Activated T-cell treated with anti-CD3 and anti-CD28 coated beads, Interleukin-2, amount 50 U/mL, for 72 hours (primary cell): ENCODE measurements around the gene SDK1. TPM values are rescaled to one million over a fixed set of nuclear protein-coding genes. Genes with fewer than 3 reads are reported as not detected.

ENCODE experiments used
- ATAC-seq, 2 donors: fragments of 150-1000 bp; cut with Tn5 transposase; replicated peaks in 1 of 2; 2 replicates each; pipeline ENCODE4 v1.10.0; 2021; ENCODE audit warnings: moderate library complexity in 2 of 2, mild to moderate bottlenecking in 1 of 2
- DNase-seq, 2 donors: peaks; one replicate each; pipeline ENCODE4 v3.0.0; 2021 to 2022; ENCODE audit warnings: mixed read lengths in 1 of 2
- H3K27ac Mint-ChIP-seq: one replicate; pipeline ENCODE4 v1.8.0; 2022; ENCODE audit warnings: mild to moderate bottlenecking, moderate library complexity, mixed read lengths
- H3K27me3 Mint-ChIP-seq: one replicate; pipeline ENCODE4 v1.8.0; 2022; ENCODE audit warnings: low read depth, mixed read lengths
- H3K36me3 Mint-ChIP-seq, 2 donors: one replicate each; pipeline ENCODE4 v1.8.0; 2022; ENCODE audit warnings: mixed read lengths in 2 of 2, mild to moderate bottlenecking in 1 of 2; ENCODE audit not compliant: insufficient read depth in 2 of 2
- H3K4me1 Mint-ChIP-seq: one replicate; pipeline ENCODE4 v1.8.0; 2022; ENCODE audit warnings: low read depth, mixed read lengths
- H3K4me3 Mint-ChIP-seq, 2 donors: one replicate each; pipeline ENCODE4 v1.8.0; 2022; ENCODE audit warnings: mild to moderate bottlenecking in 2 of 2, mixed read lengths in 2 of 2, moderate library complexity in 2 of 2
- H3K9me3 Mint-ChIP-seq, 2 donors: one replicate each; pipeline ENCODE4 v1.8.0; 2022; ENCODE audit warnings: mixed read lengths in 2 of 2
- total RNA-seq, 2 donors: library from RNA; stranded (reverse); gene quantifications; one replicate each; pipeline ENCODE4 v1.2.3, GENCODE V29; 2022

SDK1 gene
- total RNA-seq, 2 donors from 2014 or later = 6.1 to 6.3 TPM

- no peaks in the 10 kb centered on the region for H3K36me3 Mint-ChIP-seq
- H3K4me3 Mint-ChIP-seq = no peak overlapping the region
- H3K4me1 Mint-ChIP-seq = peaks cover 7% of the 10 kb centered on the region
- H3K27me3 Mint-ChIP-seq = no peaks in the 10 kb centered on the region
- H3K27ac Mint-ChIP-seq = no peak overlapping the region
- no peaks in the 10 kb centered on the region for H3K9me3 Mint-ChIP-seq
- no peak for ATAC-seq
- DNase-seq = no peak
Measured at GRCh38 chr7:4068286-4068685, 767.2 kb downstream of the SDK1 start.

- Mint-ChIP-seq H3K36me3 (no peaks in the 10 kb centered on the region), H3K4me3 (no peak overlapping the region), H3K27me3 (no peaks in the 10 kb centered on the region), H3K9me3 (no peaks in the 10 kb centered on the region), H3K27ac (no peak overlapping the region), H3K4me1 (peaks cover 7% of the 10 kb centered on the region)
- ATAC-seq (no peak), DNase-seq (no peak)
Measured at GRCh38 chr7:4069268-4070095, 768.4 kb downstream of the SDK1 start.

GRCh38 chr7:4070214-4070613 lies 769.2 kb downstream of the SDK1 start:
- Mint-ChIP-seq H3K4me3 (no peak overlapping the region), H3K27me3 (no peaks in the 10 kb centered on the region), H3K4me1 (peaks cover under 1% of the 10 kb centered on the region), H3K9me3 (no peaks in the 10 kb centered on the region), H3K27ac (no peak overlapping the region), H3K36me3 (no peaks in the 10 kb centered on the region)
- DNase-seq (no peak), ATAC-seq (no peak)

GRCh38 chr7:4071370-4072058 lies 770.5 kb downstream of the SDK1 start:
- H3K27me3 Mint-ChIP-seq = no peaks in the 10 kb centered on the region
- DNase-seq (no peak), ATAC-seq (no peak)
- no peak overlapping the region for H3K27ac Mint-ChIP-seq
- no peaks in the 10 kb centered on the region for H3K9me3 Mint-ChIP-seq
- no peaks in the 10 kb centered on the region for H3K36me3 Mint-ChIP-seq
- H3K4me3 Mint-ChIP-seq = no peak overlapping the region
- no peaks in the 10 kb centered on the region for H3K4me1 Mint-ChIP-seq

GRCh38 chr7:4072161-4072925 lies 771.3 kb downstream of the SDK1 start:
- H3K27ac Mint-ChIP-seq = no peak overlapping the region
- no peaks in the 10 kb centered on the region for H3K27me3 Mint-ChIP-seq
- no peak overlapping the region for H3K4me3 Mint-ChIP-seq
- H3K9me3 Mint-ChIP-seq = peaks cover 0 to under 1% of the 10 kb centered on the region in 2 donors
- ATAC-seq = no peak
- H3K36me3 Mint-ChIP-seq = no peaks in the 10 kb centered on the region
- H3K4me1 Mint-ChIP-seq = no peaks in the 10 kb centered on the region
- no peak for DNase-seq

- H3K4me1 Mint-ChIP-seq = no peaks in the 10 kb centered on the region
- no peaks in the 10 kb centered on the region for H3K36me3 Mint-ChIP-seq
- H3K27me3 Mint-ChIP-seq = no peaks in the 10 kb centered on the region
- H3K9me3 Mint-ChIP-seq = peaks cover 0 to 2% of the 10 kb centered on the region in 2 donors
- no peak overlapping the region for H3K4me3 Mint-ChIP-seq
- DNase-seq (no peak), ATAC-seq (no peak)
- no peak overlapping the region for H3K27ac Mint-ChIP-seq
Measured at GRCh38 chr7:4073052-4073451, 772.0 kb downstream of the SDK1 start.

GRCh38 chr7:4073750-4074149 lies 772.7 kb downstream of the SDK1 start:
- Mint-ChIP-seq H3K36me3 (no peaks in the 10 kb centered on the region), H3K4me1 (no peaks in the 10 kb centered on the region), H3K27ac (no peak overlapping the region), H3K9me3 (peaks cover 0 to 2% of the 10 kb centered on the region in 2 donors), H3K27me3 (no peaks in the 10 kb centered on the region), H3K4me3 (no peak overlapping the region)
- ATAC-seq = no peak
- DNase-seq = no peak

- H3K4me3 Mint-ChIP-seq = no peak overlapping the region
- no peak for ATAC-seq
- H3K27ac Mint-ChIP-seq = no peak overlapping the region
- DNase-seq = no peak
- no peaks in the 10 kb centered on the region for H3K4me1 Mint-ChIP-seq
- H3K27me3 Mint-ChIP-seq = no peaks in the 10 kb centered on the region
- H3K9me3 Mint-ChIP-seq = peaks cover 0 to 2% of the 10 kb centered on the region in 2 donors
- H3K36me3 Mint-ChIP-seq = no peaks in the 10 kb centered on the region
Measured at GRCh38 chr7:4074407-4074806, 773.4 kb downstream of the SDK1 start.

GRCh38 chr7:4074994-4075393 lies 773.9 kb downstream of the SDK1 start:
- Mint-ChIP-seq H3K4me1 (no peaks in the 10 kb centered on the region), H3K36me3 (no peaks in the 10 kb centered on the region), H3K27me3 (no peaks in the 10 kb centered on the region), H3K4me3 (no peak overlapping the region), H3K27ac (no peak overlapping the region), H3K9me3 (peaks cover 0 to 2% of the 10 kb centered on the region in 2 donors)
- ATAC-seq = no peak
- no peak for DNase-seq

GRCh38 chr7:4076701-4077294 lies 775.7 kb downstream of the SDK1 start:
- H3K36me3 Mint-ChIP-seq = no peaks in the 10 kb centered on the region
- DNase-seq = no peak
- no peaks in the 10 kb centered on the region for H3K27me3 Mint-ChIP-seq
- H3K4me3 Mint-ChIP-seq = no peak overlapping the region
- no peak overlapping the region for H3K27ac Mint-ChIP-seq
- ATAC-seq = no peak
- peaks cover 0 to 2% of the 10 kb centered on the region in 2 donors for H3K9me3 Mint-ChIP-seq
- no peaks in the 10 kb centered on the region for H3K4me1 Mint-ChIP-seq

GRCh38 chr7:4077980-4078379 lies 776.9 kb downstream of the SDK1 start:
- DNase-seq (no peak), ATAC-seq (no peak)
- no peak overlapping the region for H3K4me3 Mint-ChIP-seq
- no peaks in the 10 kb centered on the region for H3K36me3 Mint-ChIP-seq
- H3K9me3 Mint-ChIP-seq = peaks cover 0 to 2% of the 10 kb centered on the region in 2 donors
- H3K4me1 Mint-ChIP-seq = no peaks in the 10 kb centered on the region
- no peaks in the 10 kb centered on the region for H3K27me3 Mint-ChIP-seq
- H3K27ac Mint-ChIP-seq = no peak overlapping the region

GRCh38 chr7:4078580-4078979 lies 777.5 kb downstream of the SDK1 start:
- Mint-ChIP-seq H3K9me3 (peaks cover 0 to 2% of the 10 kb centered on the region in 2 donors), H3K27ac (no peak overlapping the region), H3K4me3 (no peak overlapping the region), H3K4me1 (no peaks in the 10 kb centered on the region), H3K27me3 (no peaks in the 10 kb centered on the region), H3K36me3 (no peaks in the 10 kb centered on the region)
- ATAC-seq (no peak), DNase-seq (no peak)

GRCh38 chr7:4079366-4079765 lies 778.3 kb downstream of the SDK1 start:
- Mint-ChIP-seq H3K27ac (no peak overlapping the region), H3K9me3 (peaks cover 0 to 2% of the 10 kb centered on the region in 2 donors), H3K27me3 (no peaks in the 10 kb centered on the region), H3K4me1 (no peaks in the 10 kb centered on the region), H3K36me3 (no peaks in the 10 kb centered on the region), H3K4me3 (no peak overlapping the region)
- no peak for DNase-seq
- no peak for ATAC-seq
